HG02981 (cell line): ENCODE measurements around the gene MYCBP.
"Not testable (repeated sequence)": the region's sequence is repeated elsewhere in the genome, so short reads cannot be mapped to it uniquely, and the experiment has no call there.

Source experiments
- ATAC-seq: cut with Tn5 transposase; IDR thresholded peaks from one replicate; pipeline ENCODE4 v1.9.1; 2021; ENCODE audit warnings: mild to moderate bottlenecking, moderate library complexity; ENCODE audit not compliant: unreplicated experiment

MYCBP gene

DNA sequence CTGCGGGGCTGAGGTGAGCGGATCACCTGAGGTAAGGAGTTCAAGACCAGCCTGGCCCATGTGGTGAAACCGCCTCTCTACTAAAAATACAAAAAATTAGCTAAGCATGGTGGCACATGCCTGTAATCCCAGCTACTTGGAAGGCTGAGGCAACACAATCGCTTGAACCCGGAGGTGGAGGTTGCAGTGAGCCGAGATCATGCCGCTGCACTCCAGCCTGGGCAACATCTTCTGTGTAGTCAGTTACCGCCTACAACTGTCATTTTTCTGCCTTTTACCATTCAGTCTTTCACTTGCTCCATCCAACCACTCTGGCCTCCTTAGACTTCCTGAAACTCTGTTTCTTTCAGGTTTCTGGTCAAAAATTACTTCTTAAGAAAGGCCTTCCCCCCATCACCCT is 2.2 kb downstream of the MYCBP start:
- ATAC-seq = no peak

DNA sequence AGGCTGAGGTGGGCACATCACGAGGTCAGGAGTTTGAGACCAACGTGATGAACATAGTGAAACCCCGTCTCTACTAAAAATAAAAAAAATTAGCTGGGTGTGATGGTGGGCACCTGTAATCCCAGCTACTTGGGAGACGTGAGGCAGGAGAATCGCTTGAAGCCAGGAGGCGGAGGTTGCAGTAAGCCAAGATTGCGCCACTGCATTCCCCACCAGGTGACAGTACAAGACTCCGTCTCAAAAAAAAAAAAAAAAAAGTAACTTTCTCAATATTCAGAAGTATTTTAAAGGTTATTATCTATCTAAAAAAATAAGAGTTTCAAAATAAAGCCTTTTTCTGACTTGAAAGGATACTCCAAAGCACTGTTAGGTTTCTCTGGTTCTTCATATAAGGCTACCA is 5.9 kb downstream of the MYCBP start:
- ATAC-seq = no peak

DNA sequence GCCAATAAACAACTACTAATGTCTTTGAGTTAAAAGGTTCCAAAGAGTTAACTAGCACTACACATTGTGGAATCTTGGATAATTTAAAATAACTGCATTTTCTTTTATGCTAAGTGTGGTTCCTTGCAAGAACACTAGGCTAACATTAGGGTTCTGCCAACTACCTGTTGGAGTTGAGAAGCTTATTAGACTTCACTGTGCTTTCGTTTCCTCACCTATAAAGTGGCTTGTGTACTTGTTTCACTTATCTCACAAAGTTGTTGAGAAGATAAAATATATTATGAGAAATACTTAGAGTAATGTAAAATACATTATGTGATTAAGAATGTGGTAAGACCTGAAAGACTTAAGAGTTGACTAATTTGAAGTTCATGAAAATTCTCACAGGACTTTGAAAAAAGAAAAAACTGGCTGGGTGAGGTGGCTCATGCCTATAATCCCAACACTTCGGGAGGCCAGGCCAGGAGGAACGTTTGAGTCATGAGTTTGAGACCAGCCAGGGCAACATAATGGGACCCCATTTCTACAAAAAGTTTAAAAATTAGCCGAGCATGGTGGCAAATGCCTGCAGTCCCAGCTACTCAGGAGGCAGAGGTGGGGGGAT is 7.9 kb downstream of the MYCBP start:
- ATAC-seq = no peak

DNA sequence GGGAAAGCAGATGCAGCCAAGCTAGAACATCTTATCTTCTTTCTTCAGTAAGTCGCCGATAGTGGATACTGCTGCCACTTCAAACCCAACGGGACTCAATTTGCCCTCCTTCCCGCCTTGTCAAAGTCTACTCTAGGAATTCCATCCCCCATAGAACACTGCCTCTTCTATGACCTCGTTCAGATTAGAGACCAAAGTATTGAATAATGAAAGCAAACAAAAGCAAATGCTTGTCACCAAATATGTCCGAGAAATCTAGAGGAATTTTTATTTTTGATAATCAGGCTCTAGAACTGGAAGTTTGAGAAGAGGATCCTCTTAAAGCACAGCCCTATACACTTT is 12.7 kb downstream of the MYCBP start:
- ATAC-seq = no peak

DNA sequence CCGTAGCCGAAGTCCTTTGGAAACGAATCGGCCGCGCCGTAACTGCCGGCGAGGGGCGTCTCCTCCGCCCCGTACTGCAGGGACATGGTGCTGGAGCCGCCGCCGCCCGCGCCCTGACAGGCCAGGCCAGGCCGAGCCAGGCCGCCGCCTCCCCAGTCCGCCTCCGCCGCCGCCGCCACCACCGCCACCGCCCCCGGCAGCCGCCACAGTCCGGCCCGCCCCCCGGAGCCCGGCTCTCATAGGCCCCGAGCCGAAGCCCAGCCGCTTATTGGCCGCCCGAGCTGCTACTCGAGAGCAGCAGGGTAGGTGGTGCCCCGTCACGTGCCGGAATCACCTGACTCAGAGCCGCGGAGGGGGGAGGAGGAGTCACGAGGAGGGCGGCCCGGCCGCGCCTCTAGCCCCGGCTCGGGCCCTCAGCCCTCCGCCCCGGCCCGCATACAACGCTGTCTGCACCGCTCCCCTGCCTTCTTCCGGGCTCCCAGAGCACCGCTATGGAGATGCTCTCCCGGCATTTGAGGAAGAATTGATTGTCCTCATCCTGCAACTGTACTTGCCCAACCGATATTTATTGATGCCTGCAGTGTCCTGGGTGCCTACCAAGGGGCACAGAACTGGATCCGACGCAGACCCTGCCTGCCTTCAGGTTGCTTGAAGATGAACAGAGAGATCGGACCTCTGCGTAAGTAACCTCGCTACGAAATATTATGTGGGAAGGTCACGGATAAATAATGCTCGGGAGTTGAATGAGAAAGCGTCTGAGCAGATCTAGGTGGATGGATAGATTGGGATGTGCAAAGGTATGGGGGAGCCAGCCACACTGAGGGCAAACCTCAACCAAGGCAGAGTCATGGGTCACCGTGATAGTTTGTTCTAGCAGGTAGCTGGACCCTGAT is 13.3 kb downstream of the MYCBP start, which contains the start of gene RRAGC:
RRAGC (minus strand) TSS at position 212 of the 893 bp plus-strand sequence; CDS start at position 86, 126 bp downstream.
- ATAC-seq = peak; percentile 92

DNA sequence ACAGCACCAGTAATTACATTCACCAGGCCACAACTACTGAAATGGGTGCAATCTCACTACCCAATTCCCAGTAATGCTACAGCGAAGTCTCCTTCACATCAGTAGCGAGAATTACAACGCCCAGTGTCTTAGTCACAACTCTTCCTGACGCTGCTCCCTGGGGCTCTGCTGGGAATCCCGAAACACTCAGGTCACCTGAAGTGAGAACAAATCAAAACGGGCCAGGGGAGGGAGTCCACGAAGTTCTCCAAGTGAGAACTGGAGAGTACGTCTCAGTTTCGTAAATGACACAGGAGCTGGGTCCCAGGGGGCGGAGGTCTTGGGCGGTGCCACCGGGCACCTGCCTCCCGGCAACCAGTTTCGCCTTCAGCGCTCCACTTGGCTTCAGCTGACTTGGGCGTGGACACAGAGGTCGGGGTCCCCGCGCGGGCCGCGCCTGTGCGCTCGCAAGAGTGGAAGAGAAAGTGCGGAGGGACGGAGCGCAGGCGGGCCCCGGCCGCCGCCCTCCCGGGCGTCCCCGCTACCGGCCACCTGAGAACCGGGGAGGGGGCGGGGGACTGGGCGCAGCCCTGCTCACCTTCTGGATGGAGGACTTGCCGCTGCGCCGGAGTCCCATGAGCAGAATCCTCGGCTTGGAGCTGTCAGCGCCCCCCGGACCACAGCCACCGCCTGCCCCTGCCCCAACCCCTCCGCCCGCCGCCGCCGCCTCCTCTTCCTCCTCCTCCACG is 14.2 kb downstream of the MYCBP start:
- peak; percentile 22 for ATAC-seq

DNA sequence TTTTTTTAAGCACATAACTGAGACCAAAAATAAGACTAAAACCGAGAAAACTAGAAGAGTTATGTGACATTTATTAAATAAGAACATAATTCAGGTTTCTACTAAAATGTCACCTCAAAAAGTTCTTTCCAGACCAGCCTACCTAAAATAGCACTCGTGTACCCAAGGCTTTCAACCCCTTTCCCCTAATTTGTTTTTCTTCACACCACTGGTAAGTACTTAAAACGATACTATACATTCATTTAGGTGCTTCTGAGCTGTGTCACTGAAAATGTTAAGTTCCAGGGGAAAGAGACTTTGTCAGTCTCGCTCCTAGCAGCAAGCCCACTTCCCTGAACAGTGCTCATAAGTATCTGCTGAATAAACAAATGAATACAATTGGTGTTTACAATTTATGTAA is 20.4 kb downstream of the MYCBP start:
- no peak for ATAC-seq

DNA sequence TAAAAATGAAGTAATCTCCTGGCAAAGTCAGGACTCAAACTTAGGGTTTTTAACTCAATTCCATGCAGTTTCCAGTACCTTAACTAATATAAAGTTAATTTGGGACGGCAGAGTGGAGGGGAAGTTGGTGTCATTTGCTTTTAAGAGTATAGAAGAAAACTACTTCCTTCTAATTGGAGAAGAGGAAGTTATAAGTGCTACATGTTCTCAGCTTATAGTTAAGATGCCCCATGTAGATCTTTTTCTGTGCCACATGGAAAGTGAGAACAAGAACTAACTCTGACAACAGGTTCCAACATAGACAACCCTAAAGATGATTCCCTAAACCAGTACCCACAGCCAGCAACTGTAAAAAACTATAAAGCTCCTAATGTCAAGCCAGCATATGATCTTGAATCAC is 25.1 kb downstream of the MYCBP start:
- ATAC-seq = no peak

DNA sequence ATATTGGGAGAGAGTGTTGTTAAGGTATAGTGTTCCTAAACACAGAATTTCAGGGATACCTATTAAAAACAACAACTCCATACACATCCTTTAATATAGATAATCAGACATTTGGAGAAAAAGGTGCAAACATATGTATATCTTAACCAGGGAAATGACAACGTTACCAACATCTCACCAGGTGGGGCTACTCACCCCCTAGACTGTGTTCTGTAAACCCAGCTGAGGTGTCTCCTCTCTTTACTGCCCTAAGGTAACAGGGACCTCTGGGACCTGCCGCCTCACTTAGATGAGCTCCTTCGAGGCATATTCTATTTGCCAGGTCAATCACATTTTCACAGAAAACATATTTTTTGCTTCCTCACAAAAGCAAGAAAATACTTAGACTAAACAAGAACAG is 26.9 kb downstream of the MYCBP start:
- no peak for ATAC-seq

DNA sequence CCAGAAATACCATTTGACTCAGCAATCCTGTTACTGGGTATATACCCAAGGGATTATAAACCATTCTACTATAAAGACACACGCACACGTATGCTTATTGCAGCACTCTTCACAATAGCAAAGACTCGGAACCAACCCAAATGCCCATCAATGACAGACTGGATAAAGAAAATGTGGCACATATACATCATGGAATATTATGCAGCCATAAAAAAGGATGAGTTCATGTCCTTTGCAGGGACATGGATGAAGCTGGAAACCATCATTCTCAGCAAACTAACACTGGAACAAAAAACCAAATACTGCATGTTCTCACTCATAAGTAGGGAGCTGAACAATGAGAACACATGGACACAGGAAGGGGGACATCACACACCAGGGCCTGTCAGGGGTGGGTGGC is 28.1 kb downstream of the MYCBP start:
- not testable (repeated sequence) for ATAC-seq

DNA sequence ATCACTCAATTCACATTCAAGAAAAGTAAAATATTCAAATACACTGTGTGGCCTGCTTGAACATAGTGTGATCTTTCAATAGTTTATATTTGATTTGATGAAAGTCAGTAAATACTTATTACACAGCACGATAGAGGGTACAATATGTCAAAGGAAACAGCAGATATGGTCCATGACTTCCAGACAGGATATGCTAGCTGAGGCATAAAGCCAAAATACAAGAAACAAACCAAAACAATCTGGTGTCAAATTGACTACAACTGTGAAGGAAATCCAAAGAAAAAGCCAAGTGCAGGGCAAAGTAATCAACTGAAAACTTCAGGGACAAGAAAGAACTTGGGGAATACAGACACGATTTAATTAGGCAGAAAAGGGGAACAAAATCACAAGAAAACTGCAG is 32.9 kb downstream of the MYCBP start:
- ATAC-seq = no peak

DNA sequence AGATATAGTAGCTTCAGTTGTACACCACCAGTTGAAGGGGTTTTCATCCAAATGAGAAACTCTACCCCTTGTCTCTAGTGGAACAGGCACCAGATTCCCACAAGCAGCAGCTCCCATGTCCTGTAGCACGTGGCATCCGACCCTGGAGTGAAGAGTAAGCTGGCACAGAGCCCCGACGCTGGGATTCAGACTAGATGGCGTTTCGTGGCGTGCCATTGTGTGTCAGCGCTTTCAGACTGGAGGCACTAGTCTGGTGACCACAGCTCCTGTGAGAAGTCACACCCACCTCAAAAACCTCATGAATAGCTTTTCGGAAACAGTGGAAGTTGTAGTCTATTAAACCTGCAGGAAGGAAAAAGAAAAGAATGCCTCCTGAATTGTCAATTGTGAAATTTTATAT is 33.8 kb downstream of the MYCBP start:
- no peak for ATAC-seq

DNA sequence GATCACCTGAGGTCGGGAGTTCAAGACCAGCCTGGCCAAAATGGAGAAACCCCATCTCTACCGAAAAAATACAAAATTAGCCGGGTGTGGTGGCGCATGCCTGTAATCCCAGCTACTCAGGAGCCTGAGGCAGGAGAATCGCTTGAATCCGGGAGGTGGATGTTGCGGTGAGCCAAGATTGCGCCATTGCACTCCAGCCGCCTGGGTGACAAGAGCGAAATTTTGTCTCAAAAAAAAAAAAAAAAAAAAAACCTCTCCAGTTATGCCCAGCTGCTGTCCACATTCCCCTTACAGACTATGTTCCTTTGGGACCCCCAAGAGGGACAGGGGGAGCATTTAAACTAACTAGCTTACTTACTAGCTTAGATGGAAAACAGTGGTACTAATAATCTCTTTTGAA is 36.8 kb downstream of the MYCBP start:
- ATAC-seq = not testable (repeated sequence)

DNA sequence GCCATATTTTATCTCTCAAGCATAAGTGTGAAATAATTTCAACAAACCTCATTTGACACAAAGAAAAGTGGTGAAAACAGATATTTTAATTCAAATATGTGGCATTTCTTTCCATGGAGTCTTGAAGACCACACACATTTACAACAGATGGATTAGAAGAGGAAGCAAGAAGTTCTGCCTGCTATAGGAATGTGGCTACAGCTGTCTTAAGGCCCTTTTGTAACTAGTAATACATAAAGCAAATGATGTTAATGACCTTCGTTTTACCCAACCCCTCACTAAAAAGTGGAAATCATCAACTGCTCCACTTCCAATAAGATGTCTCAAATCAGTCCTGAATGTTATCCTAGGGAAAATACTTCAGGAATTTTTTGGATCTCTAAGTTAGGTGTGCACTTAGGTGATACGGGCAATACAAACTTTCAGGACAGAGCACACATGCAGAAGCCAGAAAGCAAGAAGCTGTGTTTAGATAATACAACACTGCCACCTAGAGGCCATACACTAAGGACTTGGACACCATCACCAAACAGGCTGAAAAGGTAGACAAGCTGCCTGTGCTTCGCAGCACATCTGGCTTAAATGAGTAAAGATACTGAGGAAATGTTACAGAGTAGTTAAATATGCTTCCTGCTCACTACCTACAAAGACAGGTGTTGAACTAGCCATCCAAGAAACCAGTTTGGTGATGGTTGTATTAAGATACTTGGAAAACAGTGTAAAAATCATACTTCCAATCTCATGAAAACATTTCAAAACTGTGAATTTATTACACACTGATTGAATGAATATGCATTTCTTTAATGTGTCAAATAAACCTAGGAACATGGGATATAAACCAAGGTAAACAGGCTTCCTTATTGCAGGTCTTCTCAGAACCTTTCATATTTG is 38.0 kb downstream of the MYCBP start:
- ATAC-seq = peak; percentile 60

DNA sequence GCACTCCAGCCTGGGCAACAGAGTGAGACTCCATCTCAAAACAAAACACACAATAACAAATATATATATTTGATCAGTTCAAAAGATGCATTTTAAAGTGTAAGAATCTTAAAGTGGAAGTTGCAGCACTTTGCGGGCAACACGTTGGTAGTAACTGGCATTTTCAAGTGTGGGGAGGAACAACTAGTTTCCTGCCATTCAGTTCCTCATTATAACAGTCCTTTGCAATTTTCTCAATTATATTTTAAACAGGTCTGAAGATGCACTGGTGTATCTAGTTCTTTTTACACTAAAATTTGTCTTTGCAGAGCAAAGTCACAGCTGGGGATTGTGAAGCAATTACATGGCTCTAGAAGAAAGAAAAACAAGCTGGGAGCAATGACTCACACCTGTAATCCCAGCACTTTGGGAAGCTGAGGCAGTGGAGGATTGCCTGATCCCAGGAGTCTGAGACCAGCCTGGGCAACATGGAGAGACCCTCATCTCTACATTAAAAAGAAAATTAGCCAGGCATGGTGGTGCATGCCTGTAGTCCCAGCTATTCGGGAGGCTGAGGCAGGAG is 38.8 kb downstream of the MYCBP start:
- ATAC-seq = no peak

DNA sequence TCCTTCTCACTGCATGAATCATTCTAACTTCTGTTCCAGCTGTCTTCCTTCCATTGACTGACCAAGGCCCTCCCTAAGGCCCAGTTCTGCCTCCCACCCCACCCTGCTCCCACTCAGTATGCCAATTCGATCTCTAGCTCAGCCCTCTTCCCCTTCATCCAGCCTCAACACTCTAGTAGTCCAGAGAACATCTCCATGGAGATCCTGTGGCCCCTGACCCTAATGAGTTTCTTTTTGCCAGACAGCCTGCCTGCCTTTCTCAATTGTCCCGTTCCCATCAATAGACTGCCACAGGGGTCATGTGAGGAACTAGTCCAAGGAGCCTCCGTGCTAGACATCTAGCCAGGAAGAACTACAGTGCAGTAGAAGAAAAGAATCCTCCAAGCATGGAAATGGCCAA is 40.0 kb downstream of the MYCBP start:
- no peak for ATAC-seq

DNA sequence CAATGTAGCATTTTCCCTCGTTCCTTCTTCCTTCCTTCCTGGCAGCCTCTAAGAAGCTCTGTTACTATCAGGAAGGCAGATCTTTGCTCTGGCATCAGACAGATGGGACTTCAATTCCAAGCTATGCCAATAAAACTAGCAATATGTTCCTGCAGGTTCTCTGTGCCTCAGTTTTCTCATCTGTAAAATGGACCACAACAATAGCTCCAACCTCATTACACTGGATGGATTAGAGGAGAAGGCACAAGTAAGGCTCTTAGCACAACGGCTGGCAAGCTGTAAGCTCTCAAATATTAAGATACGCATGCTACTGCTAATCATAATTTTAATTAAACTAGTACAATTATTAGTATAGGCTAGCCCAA is 40.8 kb downstream of the MYCBP start:
- ATAC-seq = no peak

DNA sequence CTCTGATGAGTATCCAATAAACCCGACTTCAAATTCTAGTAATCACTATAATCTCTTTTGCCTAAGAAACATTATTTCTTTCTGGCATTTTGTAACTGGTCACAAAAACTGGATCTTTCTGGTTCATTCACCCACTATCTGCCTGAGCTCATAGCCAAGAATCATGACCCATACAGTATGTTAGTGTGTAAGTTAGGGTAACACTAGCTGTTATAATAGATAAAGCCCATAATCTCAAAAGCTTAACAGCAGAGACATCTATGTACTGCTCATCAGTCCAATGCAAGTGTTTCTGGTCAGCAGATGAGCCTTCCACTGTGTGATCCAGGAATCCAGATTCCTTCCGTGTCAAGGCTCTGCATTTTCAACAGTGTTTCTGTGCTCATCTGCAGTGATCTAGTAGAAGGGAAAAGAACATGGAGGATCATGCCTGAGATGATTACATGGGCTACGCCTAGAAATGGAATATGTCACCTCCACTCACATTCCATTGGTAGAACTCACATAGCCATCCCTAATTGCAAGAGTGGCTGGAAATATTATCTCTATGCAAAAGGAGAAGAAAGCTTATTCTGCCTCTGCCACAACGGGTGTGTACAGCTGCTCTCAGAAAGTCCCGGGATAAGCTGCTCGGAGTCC is 41.3 kb downstream of the MYCBP start:
- ATAC-seq = no peak

DNA sequence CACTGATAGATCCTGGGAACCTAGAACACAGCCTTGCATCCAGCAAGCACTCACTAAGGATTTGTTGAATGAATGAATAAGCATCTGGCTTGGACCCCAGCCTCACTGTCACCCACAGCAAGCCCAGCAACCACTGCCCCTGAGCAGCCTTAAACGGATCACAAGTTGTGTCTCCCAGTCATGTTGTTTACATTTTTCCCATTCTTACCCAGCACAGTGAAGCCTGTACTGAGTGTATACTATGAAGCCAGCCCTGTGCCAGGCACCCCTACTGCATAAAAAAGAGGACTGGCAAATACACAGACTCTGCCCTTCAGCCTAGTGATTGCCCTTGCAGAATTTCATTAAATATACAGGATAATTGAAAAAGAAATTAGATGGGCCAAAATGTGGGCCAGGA is 43.8 kb downstream of the MYCBP start:
- no peak for ATAC-seq

DNA sequence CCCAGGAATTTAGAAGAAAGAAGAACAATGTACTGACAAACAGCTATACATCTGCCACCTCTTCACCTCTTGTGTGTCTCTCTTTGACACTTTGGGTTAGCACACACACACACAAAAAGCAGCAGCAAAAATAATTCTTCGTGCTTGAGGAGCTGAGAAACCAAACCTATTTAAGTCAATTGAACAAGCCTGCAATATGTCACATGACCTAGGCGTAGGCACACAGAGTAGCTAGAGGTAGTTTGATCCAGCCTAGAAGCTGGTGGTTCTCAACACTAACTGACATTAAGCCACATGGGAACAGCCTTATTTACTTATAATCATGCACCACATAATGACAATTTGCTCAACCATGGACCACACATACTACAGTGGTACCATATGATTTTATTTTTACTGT is 45.8 kb downstream of the MYCBP start:
- ATAC-seq = no peak
